ENCODE results near the gene ANAPC1. TPM values are rescaled to one million over a fixed set of nuclear protein-coding genes. Genes with fewer than 3 reads are reported as not detected.

ANAPC1 gene
- 10 to 100 TPM; 74.5 to 79.9 TPM for total RNA-seq
- polyA plus RNA-seq (2013, experiment 1 of 2): 33.4 TPM
- 31.3 TPM for polyA plus RNA-seq (2013, experiment 2 of 2)
- long read RNA-seq, experiment 1, full-length matches to known transcripts: 2 of 18 reads
- long read RNA-seq, experiment 1, partial matches to known transcripts: 8 of 18 reads
- long read RNA-seq, experiment 1, other reads (novel, unspliced or antisense): 8 of 18 reads
- long read RNA-seq, experiment 2, full-length matches to known transcripts: 43 of 97 reads
- long read RNA-seq, experiment 2, partial matches to known transcripts: 22 of 97 reads
- long read RNA-seq, experiment 2, other reads (novel, unspliced or antisense): 32 of 97 reads
- long read RNA-seq, experiment 3, full-length matches to known transcripts: 25 of 58 reads
- long read RNA-seq, experiment 3, partial matches to known transcripts: 22 of 58 reads
- long read RNA-seq, experiment 3, other reads (novel, unspliced or antisense): 11 of 58 reads
- long read RNA-seq, experiment 4, partial matches to known transcripts: 1 of 2 reads
- long read RNA-seq, experiment 4, other reads (novel, unspliced or antisense): 1 of 2 reads

DNA sequence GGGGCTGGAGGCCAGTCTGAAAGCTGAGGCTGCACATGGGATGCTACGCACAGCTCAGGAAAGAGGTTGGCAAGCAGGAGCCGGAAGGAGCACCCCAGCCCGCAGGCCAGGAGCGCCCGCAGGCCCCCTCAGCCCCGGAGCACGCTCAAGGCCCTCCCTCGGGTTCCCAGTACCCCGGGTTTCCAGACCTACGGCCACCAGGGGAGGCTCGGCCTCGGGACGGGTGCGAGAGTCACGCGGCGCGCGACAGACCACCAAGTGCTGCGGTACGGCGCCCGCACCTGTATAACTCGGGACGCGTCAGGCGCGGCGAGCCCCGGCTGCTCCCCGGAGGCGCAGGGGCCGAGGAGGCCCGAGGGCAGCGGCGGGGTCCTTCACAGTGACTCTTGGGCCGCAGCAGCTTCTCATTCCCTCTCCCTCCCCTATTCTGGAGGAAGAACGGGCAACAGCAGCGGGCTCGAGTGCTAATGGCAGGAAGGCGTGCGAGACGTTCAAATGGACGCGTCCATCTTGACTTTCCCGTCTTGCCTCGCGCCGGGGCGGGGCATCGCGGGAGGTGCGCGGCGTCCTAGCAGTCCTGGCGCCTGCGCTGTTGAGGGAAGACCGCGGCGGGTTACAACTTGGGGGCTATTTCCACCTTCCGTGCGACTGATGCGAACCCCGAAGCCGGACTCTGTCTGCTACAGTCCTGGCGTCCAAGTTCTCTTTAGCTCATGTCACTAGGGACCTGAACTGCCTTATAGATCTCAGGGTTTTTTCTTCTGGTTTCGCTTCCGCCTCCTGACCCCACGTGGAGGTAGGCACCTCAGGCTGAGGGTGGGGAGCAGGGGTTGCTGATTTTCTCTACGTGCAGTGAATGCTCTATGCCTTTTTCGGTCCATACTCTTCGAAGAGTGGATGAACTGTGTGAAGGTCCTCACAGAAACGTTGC is at the start of gene ANAPC1:
TSS of gene ANAPC1 (minus strand) at position 533 of the 931 bp plus-strand sequence. CDS start 3,368 bp downstream, outside the sequence.
- H3K9me3 Mint-ChIP-seq: no peaks in the 10 kb centered on the region
- Histone ChIP-seq H3K36me3 (ENCODE audit: control insufficient read depth, insufficient read depth, low read length) (peaks cover 4% of the 10 kb centered on the region), H3K4me3 (ENCODE audit: low read length) (peak within 1 kb of the TSS; percentile 92), H3K27ac (ENCODE audit: low read depth, low read length) (no peak within 1 kb of the TSS), H3K27me3 (ENCODE audit: control insufficient read depth, insufficient read depth, low read length, poor library complexity, severe bottlenecking) (no peaks in the 10 kb centered on the region), H3K9me3 (ENCODE audit: control insufficient read depth, low read length) (no peaks in the 10 kb centered on the region), H3K9ac (ENCODE audit: extremely low read depth, low read length, poor library complexity, severe bottlenecking) (peak within 1 kb of the TSS; percentile 75), H3K4me1 (ENCODE audit: control insufficient read depth, insufficient read depth, low read length) (no peaks in the 10 kb centered on the region)
- H3K27ac Mint-ChIP-seq: peak within 1 kb of the TSS; percentile 93
- TF ChIP-seq CTCF (conservative IDR thresholded peaks at IDR 0.05): peak; percentile 35
- DNase-seq: peak; percentile 96
- H3K27me3 Mint-ChIP-seq (ENCODE audit: insufficient read depth): no peaks in the 10 kb centered on the region
- H3K36me3 Mint-ChIP-seq (ENCODE audit: low read depth): peaks cover 7% of the 10 kb centered on the region
- H3K4me1 Mint-ChIP-seq: peaks cover 5% of the 10 kb centered on the region
- H3K4me3 Mint-ChIP-seq: peak within 1 kb of the TSS; percentile 86
- WGBS, 2 experiments (ENCODE audit: insufficient coverage in 1 of 2, insufficient read length in 1 of 2): 0% methylated on average over 29 to 73 of the region's 73 CpGs

GRCh38 chr2:111932841-111933291 is 48.9 kb upstream of the ANAPC1 start:
- WGBS, 2 experiments (ENCODE audit: insufficient coverage in 1 of 2, insufficient read length in 1 of 2): 99 to 100% methylated on average over 1 to 4 of the region's 4 CpGs
- Histone ChIP-seq H3K9me3 (ENCODE audit: control insufficient read depth, low read length) (peaks cover 27% of the 10 kb centered on the region), H3K4me3 (ENCODE audit: low read length) (no peak overlapping the region), H3K27me3 (ENCODE audit: control insufficient read depth, insufficient read depth, low read length, poor library complexity, severe bottlenecking) (no peaks in the 10 kb centered on the region), H3K4me1 (ENCODE audit: control insufficient read depth, insufficient read depth, low read length) (no peaks in the 10 kb centered on the region), H3K27ac (ENCODE audit: low read depth, low read length) (no peak overlapping the region), H3K9ac (ENCODE audit: extremely low read depth, low read length, poor library complexity, severe bottlenecking) (no peak overlapping the region), H3K36me3 (ENCODE audit: control insufficient read depth, insufficient read depth, low read length) (peaks cover 66% of the 10 kb centered on the region)
- peaks cover 16% of the 10 kb centered on the region for H3K9me3 Mint-ChIP-seq
- no peak for DNase-seq
- H3K27ac Mint-ChIP-seq: no peak overlapping the region
- no peak for TF ChIP-seq CTCF (conservative IDR thresholded peaks at IDR 0.05)
- peaks cover 71% of the 10 kb centered on the region for H3K36me3 Mint-ChIP-seq (ENCODE audit: low read depth)
- H3K27me3 Mint-ChIP-seq (ENCODE audit: insufficient read depth): no peaks in the 10 kb centered on the region
- no peaks in the 10 kb centered on the region for H3K4me1 Mint-ChIP-seq
- H3K4me3 Mint-ChIP-seq: no peak overlapping the region

- H3K36me3 ChIP-seq (ENCODE audit: control insufficient read depth, insufficient read depth, low read length): peaks cover 70% of the 10 kb centered on the region
- no peak overlapping the region for H3K27ac ChIP-seq (ENCODE audit: low read depth, low read length)
- peaks cover 27% of the 10 kb centered on the region for H3K9me3 ChIP-seq (ENCODE audit: control insufficient read depth, low read length)
- Mint-ChIP-seq H3K9me3 (peaks cover 16% of the 10 kb centered on the region), H3K27me3 (ENCODE audit: insufficient read depth) (no peaks in the 10 kb centered on the region), H3K36me3 (ENCODE audit: low read depth) (peaks cover 81% of the 10 kb centered on the region), H3K4me3 (no peak overlapping the region), H3K27ac (no peak overlapping the region), H3K4me1 (no peaks in the 10 kb centered on the region)
- TF ChIP-seq CTCF (conservative IDR thresholded peaks at IDR 0.05): no peak
- no peak for DNase-seq
- 95 to 100% methylated on average over 1 to 2 of the region's 2 CpGs for WGBS, 2 experiments (ENCODE audit: insufficient coverage in 1 of 2, insufficient read length in 1 of 2)
- no peaks in the 10 kb centered on the region for H3K4me1 ChIP-seq (ENCODE audit: control insufficient read depth, insufficient read depth, low read length)
- H3K27me3 ChIP-seq (ENCODE audit: control insufficient read depth, insufficient read depth, low read length, poor library complexity, severe bottlenecking): no peaks in the 10 kb centered on the region
- no peak overlapping the region for H3K4me3 ChIP-seq (ENCODE audit: low read length)
- no peak overlapping the region for H3K9ac ChIP-seq (ENCODE audit: extremely low read depth, low read length, poor library complexity, severe bottlenecking)
These were observed 46.9 kb upstream of the ANAPC1 start for GRCh38 chr2:111930875-111931274.

All from endodermal cell (in vitro differentiated cells).